ENCODE data around the gene PTPA. TPM values are rescaled to one million over a fixed set of nuclear protein-coding genes. Genes with fewer than 3 reads are reported as not detected.
"Not testable (repeated sequence)": the region's sequence is repeated elsewhere in the genome, so short reads cannot be mapped to it uniquely, and the experiment has no call there.

Gene PTPA
- total RNA-seq, 1 donor from 2014 or later: 62.3 TPM

DNA sequence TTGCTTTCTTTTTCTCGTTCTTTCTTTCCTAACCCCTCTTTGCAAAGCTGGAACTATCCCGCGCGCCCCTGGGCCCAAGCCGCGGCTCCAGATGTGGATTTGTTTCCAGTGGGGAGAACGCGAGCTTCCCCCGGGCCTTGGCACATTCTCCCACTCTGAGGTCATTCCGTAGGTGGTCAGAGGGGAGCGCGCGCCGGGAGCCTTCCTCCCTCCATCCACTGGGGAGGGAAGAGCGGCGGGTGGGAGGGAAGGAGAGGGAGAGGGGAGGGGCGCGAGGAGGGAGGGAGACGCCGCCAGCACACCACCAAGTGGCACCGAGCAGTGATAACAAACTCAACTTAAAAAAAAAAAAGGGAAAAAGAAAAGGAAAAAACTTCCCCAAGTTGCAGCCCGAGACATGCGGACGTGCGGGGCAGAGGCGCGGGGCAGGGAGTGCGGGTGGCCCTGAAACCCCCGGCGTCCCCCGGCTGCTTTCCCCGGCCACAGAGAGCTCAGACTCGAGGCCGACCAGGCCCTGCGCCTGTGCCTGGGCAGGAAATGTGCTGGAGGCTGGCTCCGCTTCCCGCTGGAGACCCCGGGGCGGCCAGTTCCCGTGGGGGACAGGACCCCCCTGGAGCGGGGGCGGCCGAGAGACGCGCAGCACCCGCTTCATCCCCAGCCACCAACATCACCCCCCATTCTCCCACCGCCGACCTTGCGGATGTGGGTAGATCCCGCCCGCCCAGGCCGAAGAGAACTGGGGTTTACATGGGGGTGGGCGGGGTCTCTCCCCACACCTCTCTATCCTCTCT is 63.7 kb downstream of the PTPA start:
- DNase-seq (ENCODE audit: low spot score) (peak; percentile 78), ATAC-seq (peak; percentile 43)

- ATAC-seq (no peak), DNase-seq (ENCODE audit: low spot score) (no peak)
Measured at GRCh38 chr9:129175515-129175824, 64.3 kb downstream of the PTPA start.

DNA sequence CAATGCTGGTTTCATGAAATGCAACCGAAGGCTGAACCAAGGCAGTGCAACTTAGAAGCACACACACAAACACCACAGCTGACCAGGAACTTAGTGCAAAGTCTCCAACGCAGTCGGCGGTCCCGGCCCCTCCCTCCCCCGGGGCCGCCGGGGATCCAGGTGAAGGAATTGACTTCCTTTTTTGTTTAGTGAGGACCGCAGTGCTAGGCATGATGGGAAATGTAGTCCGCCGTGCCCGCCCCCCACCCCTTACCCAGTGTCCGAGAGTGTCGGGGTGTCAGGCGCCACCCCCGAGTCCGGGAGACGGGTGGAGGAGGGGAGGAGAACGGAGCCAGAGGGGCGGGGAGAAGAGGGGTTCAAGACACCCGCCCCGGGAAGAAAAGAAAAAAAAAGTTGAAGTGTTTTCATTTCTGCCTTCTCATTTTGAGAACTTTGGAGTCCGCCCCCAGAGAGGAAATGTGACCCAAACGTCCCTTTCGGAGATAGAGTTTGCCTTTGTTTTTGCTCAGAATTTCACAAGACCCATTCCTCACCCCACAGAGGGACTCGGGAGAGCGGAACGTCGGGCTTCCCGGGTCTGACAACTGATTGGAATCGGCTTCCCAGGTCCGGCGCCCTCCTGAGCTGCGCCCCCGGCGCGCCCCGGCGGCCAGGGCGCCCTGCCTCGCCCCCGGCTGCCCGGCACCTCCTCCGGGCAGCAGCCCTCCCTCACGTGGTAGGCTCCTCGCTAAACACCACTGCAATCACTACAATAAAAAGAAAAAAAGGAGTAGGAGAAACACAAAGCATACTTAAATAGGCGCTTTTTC is 64.8 kb downstream of the PTPA start:
- ATAC-seq (peak; percentile 55), DNase-seq (ENCODE audit: low spot score) (peak; percentile 90)

DNA sequence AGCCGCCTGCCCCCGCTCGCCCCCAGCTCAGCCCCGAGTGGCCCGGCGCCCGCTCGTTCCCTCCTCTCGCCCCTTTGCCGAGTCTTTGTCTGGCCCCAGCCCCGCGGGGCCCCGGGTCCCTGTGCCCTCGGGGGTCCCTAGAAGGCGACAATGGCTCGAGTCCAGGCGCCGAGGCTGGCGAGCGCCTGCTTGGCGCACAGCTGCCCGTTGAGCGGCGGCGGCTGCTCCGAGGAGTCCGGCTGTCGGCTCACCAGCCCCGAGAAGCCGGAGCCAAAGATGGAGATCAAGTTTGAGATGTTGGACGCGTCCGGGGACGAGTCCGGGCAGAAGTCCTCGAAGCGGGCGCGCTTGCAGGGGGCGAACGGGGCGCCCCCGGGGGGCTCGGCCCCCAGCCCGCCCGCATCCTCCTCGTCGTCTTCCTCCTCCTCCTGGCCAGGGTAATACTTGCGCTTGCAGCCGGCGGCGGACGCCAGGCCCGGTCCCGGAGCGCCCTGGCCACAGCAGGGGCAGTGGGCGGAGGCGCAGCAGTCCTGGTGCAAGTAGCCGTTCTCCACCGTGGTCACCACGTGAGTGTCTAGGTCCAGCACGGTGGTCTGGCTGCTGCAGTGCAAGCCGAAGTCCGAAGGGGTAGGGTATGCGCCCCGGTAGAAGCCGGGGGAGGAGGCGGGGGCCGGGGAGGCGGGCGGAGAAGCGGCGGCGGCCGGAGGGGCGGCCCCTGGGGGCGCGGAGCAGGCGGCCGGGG is 65.7 kb downstream of the PTPA start:
- ATAC-seq (no peak), DNase-seq (ENCODE audit: low spot score) (peak; percentile 66)

- DNase-seq (ENCODE audit: low spot score): no peak
- peak; percentile 1 for ATAC-seq
Measured at GRCh38 chr9:129177443-129177790, 66.2 kb downstream of the PTPA start.

DNA sequence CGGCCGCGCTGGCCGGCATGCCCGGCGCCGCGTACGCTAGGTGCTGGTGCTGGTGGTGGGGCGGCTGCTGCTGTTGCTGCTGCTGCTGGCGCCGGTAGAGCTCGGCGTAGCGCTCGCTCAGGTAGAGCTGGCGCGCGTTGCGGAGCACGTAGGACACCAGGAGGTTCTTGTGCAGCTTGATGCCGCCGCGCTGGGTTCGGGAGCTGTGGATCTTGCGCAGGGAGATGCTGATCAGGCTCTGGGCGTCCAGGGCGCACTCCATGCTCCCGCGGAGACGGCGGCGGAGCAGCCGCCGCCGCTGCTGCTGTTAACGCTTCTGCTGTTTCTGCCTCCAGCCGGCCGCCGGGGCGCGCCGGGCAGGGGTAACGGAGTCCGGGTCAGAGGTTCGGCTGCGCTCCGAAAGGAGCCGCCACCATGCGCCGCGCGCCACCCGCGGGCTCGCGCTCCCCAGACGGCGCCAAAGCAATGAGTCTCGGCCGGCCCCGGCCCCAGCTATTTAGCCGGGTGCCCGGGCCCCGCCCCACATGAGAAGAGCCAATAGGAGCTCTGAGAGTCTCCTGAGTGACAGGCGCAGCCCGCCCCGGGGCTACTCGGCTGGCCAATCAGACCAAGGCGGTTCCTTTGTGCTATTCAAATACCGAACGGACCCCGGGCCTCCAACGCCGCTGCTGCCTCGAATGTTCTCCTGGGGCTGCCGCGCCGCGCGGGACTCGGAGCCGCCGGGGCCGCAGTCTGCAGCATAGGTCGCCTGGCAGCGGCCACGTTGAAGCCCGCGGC is 66.8 kb downstream of the PTPA start, which contains the start of gene IER5L:
Gene IER5L (minus strand): TSS at position 471 of the 777 bp plus-strand sequence. CDS start 209 bp downstream, at position 262.
- peak; percentile 76 for ATAC-seq
- DNase-seq (ENCODE audit: low spot score): peak; percentile 97

- ATAC-seq: no peak
- no peak for DNase-seq (ENCODE audit: low spot score)
Measured at GRCh38 chr9:129178568-129179382, 67.6 kb downstream of the PTPA start.

DNA sequence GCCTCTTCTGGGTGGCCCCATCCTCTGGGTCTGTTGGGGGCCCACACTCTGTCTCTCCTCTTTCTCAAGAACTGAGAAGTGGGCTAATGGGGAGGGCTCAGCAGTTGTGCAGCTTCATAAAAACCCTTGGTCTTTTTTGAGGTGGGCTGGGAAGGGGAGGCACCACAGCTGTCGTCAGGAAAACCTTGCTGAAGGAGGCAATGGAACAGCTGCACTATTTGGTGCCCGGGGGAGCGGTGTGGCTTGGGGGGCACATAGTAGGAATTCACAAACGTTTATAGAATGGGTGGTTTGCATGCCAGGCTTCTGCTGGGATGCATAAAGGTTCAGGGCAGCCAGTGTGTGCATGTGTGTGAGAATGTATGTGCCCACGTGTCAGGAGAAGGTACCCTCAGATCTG is 70.0 kb downstream of the PTPA start:
- DNase-seq (ENCODE audit: low spot score): no peak

GRCh38 chr9:129182122-129182521 is 70.9 kb downstream of the PTPA start:
- no peak for DNase-seq (ENCODE audit: low spot score)
- no peak for ATAC-seq

More for the DNA sequence above, 70.0 kb downstream of the PTPA start:
- ATAC-seq: no peak

- no peak for DNase-seq (ENCODE audit: low spot score)
- peak; percentile 21 for ATAC-seq
Measured at GRCh38 chr9:129182625-129183494, 71.6 kb downstream of the PTPA start.

- DNase-seq (ENCODE audit: low spot score): no peak
- peak; percentile 15 for ATAC-seq
Measured at GRCh38 chr9:129183495-129184218, 72.4 kb downstream of the PTPA start.

DNA sequence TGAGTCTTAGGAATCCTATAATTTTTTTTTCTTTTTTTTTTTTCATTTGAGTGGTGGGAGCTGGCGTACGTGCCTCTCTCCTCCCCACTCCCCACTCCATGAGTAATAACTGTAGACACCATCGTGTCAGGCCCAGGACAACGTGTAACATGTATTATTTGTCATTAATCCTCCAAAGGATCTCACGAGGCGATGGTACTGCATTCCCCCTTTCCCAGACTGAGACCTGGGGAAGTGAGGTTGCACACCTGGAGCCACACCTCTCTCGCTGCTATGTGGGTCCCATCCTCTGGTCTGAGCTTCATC is 73.0 kb downstream of the PTPA start:
- DNase-seq (ENCODE audit: low spot score) (no peak), ATAC-seq (no peak)

DNA sequence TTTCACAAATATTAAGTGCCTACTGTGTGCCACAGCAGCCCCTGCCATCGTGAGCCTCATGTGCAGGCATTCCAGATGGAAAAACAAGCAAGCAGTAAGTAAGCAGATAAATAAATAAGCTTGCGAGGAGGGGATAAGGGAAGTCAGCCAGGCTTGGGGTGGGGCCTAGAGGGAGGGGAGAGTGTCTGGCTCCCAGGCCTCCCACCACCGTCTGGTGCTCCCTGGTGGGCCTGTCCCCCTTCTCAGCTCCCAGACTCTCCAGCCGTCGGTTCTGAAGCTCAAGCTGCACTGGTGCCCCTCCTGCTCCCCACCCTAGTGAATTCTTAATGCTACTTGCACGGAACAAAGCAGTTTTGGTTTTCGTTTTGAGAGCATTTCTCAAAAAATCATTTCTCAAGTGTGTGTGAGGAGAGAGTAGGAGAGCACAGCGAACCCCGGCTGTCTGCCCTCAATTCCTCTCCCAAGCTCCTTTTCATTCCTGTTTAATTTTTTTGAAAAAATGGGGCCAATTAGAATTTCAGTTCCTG is 73.4 kb downstream of the PTPA start:
- no peak for ATAC-seq
- no peak for DNase-seq (ENCODE audit: low spot score)

DNA sequence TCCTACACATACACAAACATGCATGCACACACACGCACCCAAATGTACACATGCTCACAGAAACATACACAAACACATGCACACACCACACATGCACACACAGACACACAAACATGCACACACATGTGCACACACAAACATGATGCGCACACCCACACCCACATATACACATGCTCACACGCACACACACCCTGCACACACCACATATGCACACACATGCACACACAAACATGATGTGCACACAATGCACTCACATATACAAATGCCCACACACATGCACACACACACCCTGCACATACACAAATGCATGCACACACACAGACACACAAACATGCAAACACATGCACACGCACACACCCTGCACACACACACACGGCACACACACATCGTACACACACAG is 74.2 kb downstream of the PTPA start:
- no peak for ATAC-seq

GRCh38 chr9:129185991-129186390 is 74.8 kb downstream of the PTPA start:
- no peak for ATAC-seq
- DNase-seq (ENCODE audit: low spot score): no peak

More for the DNA sequence above, 74.2 kb downstream of the PTPA start:
- no peak for DNase-seq (ENCODE audit: low spot score)

DNA sequence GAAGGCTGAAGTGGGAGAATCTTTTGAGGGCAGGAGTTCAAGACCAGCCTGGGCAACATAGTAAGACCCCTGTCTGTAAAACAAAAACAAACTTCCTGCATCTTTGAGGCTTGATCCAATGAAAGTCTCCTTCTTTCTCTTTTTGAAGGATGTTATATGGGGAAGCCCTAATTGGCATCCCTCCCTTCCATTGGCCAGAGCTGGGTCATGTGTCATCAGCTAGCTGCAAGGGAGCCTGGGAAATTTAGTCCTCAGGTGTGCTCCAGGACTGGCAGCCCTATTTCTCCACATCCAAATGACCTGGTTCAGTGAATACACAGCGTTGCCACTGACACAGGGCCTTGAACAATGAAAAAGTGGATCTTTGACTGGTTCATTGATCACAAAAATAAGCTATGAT is 75.8 kb downstream of the PTPA start:
- ATAC-seq (no peak), DNase-seq (ENCODE audit: low spot score) (no peak)

GRCh38 chr9:129189971-129190370 is 78.8 kb downstream of the PTPA start:
- not testable (repeated sequence) for DNase-seq (ENCODE audit: low spot score); ATAC-seq

- DNase-seq (ENCODE audit: low spot score): no peak
Measured at GRCh38 chr9:129191234-129191633, 80.0 kb downstream of the PTPA start.

More at GRCh38 chr9:129191234-129191633, 80.0 kb downstream of the PTPA start:
- no peak for ATAC-seq
